ENCODE results near the gene GALNTL6.

The GALNTL6 gene

DNA sequence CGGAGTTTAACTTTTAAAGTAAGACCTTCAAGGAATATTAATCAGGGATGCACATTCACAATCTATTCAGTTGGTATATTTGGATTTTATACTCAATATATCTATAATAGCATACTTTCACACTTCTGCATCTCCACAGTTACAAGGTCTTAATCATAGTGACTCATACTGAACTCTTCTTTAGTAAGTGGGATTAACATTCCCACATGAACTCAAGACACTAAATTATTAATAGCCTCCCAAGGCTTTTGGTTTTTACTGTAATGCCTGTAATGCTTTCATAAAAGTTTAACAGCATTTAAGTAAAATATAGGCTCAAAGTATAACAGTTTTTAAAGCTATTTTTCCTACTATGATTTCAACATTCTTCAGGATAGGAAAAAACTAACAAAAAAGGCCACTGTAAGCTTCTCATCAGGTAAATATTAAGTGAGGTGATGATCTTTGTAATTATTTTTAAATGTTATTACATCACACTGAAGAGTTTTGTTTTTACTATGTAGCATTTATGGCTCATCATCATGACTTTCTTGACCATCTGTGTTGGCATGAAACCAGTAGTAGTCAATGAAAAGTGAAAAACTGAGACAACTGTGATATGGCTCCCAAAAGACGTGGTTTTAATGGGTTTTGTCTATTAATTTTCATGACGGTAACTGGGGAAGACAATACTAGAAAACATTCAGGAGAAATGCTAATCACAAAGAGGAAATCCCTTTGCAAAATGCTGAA lies 1263.9 kb downstream of the GALNTL6 start:
- TF ChIP-seq, protein P1, sequence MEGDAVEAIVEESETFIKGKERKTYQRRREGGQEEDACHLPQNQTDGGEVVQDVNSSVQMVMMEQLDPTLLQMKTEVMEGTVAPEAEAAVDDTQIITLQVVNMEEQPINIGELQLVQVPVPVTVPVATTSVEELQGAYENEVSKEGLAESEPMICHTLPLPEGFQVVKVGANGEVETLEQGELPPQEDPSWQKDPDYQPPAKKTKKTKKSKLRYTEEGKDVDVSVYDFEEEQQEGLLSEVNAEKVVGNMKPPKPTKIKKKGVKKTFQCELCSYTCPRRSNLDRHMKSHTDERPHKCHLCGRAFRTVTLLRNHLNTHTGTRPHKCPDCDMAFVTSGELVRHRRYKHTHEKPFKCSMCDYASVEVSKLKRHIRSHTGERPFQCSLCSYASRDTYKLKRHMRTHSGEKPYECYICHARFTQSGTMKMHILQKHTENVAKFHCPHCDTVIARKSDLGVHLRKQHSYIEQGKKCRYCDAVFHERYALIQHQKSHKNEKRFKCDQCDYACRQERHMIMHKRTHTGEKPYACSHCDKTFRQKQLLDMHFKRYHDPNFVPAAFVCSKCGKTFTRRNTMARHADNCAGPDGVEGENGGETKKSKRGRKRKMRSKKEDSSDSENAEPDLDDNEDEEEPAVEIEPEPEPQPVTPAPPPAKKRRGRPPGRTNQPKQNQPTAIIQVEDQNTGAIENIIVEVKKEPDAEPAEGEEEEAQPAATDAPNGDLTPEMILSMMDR (IDR thresholded peaks at IDR 0.05; ENCODE audit: insufficient read depth, low read length) = no peak
- no peak for TF ChIP-seq GABPA (IDR thresholded peaks at IDR 0.05; ENCODE audit: low read depth)
- TF ChIP-seq, protein P2, sequence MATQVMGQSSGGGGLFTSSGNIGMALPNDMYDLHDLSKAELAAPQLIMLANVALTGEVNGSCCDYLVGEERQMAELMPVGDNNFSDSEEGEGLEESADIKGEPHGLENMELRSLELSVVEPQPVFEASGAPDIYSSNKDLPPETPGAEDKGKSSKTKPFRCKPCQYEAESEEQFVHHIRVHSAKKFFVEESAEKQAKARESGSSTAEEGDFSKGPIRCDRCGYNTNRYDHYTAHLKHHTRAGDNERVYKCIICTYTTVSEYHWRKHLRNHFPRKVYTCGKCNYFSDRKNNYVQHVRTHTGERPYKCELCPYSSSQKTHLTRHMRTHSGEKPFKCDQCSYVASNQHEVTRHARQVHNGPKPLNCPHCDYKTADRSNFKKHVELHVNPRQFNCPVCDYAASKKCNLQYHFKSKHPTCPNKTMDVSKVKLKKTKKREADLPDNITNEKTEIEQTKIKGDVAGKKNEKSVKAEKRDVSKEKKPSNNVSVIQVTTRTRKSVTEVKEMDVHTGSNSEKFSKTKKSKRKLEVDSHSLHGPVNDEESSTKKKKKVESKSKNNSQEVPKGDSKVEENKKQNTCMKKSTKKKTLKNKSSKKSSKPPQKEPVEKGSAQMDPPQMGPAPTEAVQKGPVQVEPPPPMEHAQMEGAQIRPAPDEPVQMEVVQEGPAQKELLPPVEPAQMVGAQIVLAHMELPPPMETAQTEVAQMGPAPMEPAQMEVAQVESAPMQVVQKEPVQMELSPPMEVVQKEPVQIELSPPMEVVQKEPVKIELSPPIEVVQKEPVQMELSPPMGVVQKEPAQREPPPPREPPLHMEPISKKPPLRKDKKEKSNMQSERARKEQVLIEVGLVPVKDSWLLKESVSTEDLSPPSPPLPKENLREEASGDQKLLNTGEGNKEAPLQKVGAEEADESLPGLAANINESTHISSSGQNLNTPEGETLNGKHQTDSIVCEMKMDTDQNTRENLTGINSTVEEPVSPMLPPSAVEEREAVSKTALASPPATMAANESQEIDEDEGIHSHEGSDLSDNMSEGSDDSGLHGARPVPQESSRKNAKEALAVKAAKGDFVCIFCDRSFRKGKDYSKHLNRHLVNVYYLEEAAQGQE (IDR thresholded peaks at IDR 0.05; ENCODE audit: insufficient replicate concordance, low read depth) = no peak
- no peak for TF ChIP-seq SPI1 (IDR thresholded peaks at IDR 0.05; ENCODE audit: borderline replicate concordance, low read depth)
- TF ChIP-seq POLR2AphosphoS5 (IDR thresholded peaks at IDR 0.05; ENCODE audit: low read depth) = no peak
- DNase-seq (ENCODE audit: low read depth in 1 of 2, low spot score in 1 of 2) = no peak
- H3K4me3 ChIP-seq (replicated peaks; ENCODE audit: insufficient read depth, low read length) = no peak overlapping the region
- no peak overlapping the region for H3K27ac ChIP-seq (replicated peaks)
- no peaks in the 10 kb centered on the region for H3K27me3 ChIP-seq (ENCODE audit: insufficient read depth, poor library complexity, severe bottlenecking)

DNA sequence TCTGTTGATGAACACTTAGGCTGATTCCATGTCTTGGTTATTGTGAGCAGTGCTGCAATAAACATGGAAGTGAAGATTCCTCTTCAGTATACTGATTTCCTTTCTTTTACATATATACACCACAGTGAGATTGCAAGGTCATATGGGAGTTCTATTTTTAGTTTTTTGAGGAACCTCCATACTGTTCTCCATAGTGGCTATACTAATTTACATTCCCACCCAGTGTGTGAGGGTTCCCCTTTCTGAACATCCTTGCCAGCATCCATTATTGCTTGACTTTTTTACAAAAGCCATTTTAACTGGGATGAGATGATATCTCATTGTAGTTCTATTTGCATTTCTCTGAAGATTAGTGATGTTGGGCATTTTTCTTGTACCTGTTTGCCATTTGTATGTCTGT lies 1274.9 kb downstream of the GALNTL6 start:
- peak in 1 of 2 experiments; percentile 3 for DNase-seq (ENCODE audit: low read depth in 1 of 2, low spot score in 1 of 2)
- Histone ChIP-seq H3K27me3 (ENCODE audit: insufficient read depth, poor library complexity, severe bottlenecking) (no peaks in the 10 kb centered on the region), H3K27ac (replicated peaks) (no peak overlapping the region), H3K4me3 (replicated peaks; ENCODE audit: insufficient read depth, low read length) (no peak overlapping the region)
- peak; percentile 82; the same call in 1 of the 2 replicates for TF ChIP-seq SPI1 (IDR thresholded peaks at IDR 0.05; ENCODE audit: borderline replicate concordance, low read depth)
- no peak for TF ChIP-seq GABPA (IDR thresholded peaks at IDR 0.05; ENCODE audit: low read depth)

Data from HL-60 (cell line).